GM12873 (cell line): Measurements from ENCODE around the gene RNF180.

Experiments
- CTCF ChIP-seq: IDR thresholded peaks from 2 replicates; pipeline ENCODE4 v1.5.1; 2012; ENCODE audit warnings: low read depth, mild to moderate bottlenecking, moderate library complexity, low read length, control low read depth; ENCODE audit not compliant: insufficient read depth; ENCODE audit errors: missing control alignments

RNF180 gene

GRCh38 chr5:64201996-64202395, 36.4 kb downstream of the RNF180 start:
- no peak for TF ChIP-seq CTCF

GRCh38 chr5:64206653-64207052, 41.0 kb downstream of the RNF180 start:
- TF ChIP-seq CTCF: no peak

- TF ChIP-seq CTCF: no peak
Observed at GRCh38 chr5:64207978-64208377, 42.3 kb downstream of the RNF180 start.

GRCh38 chr5:64209353-64209752, 43.7 kb downstream of the RNF180 start:
- TF ChIP-seq CTCF: no peak

- TF ChIP-seq CTCF: no peak
Observed at GRCh38 chr5:64210866-64211265, 45.2 kb downstream of the RNF180 start.

- TF ChIP-seq CTCF: no peak
Observed at GRCh38 chr5:64213011-64213410, 47.4 kb downstream of the RNF180 start.

GRCh38 chr5:64213531-64213930, 47.9 kb downstream of the RNF180 start:
- no peak for TF ChIP-seq CTCF
